Activated T-helper 17 cell treated with anti-CD3 and anti-CD28 coated beads, Interleukin-2, amount 50 U/mL, for 72 hours (primary cell): ENCODE results near the gene CLCN2. TPM values are rescaled to one million over a fixed set of nuclear protein-coding genes. Genes with fewer than 3 reads are reported as not detected.

Experiments used
- ATAC-seq: fragments of 150-1000 bp; cut with Tn5 transposase; replicated peaks from 2 replicates; pipeline ENCODE4 v1.10.0; 2021; ENCODE audit warnings: mild to moderate bottlenecking, moderate library complexity
- H3K27ac Mint-ChIP-seq: one replicate; pipeline ENCODE4 v1.8.0; 2022; ENCODE audit warnings: mixed read lengths
- H3K27me3 Mint-ChIP-seq: one replicate; pipeline ENCODE4 v1.8.0; 2022; ENCODE audit warnings: mixed read lengths
- H3K36me3 Mint-ChIP-seq: one replicate; pipeline ENCODE4 v1.8.0; 2022; ENCODE audit warnings: low read depth, mild to moderate bottlenecking, mixed read lengths
- H3K4me1 Mint-ChIP-seq: one replicate; pipeline ENCODE4 v1.8.0; 2022; ENCODE audit warnings: mixed read lengths
- H3K4me3 Mint-ChIP-seq: one replicate; pipeline ENCODE4 v1.8.0; 2022; ENCODE audit warnings: mild to moderate bottlenecking, mixed read lengths
- H3K9me3 Mint-ChIP-seq: one replicate; pipeline ENCODE4 v1.8.0; 2022; ENCODE audit warnings: mixed read lengths
- total RNA-seq, 2 donors: library from RNA; stranded (reverse); gene quantifications; one replicate each; pipeline ENCODE4 v1.2.3, GENCODE V29; 2022

CLCN2 gene
- total RNA-seq, 2 donors from 2014 or later: 9.5 to 13.7 TPM

DNA sequence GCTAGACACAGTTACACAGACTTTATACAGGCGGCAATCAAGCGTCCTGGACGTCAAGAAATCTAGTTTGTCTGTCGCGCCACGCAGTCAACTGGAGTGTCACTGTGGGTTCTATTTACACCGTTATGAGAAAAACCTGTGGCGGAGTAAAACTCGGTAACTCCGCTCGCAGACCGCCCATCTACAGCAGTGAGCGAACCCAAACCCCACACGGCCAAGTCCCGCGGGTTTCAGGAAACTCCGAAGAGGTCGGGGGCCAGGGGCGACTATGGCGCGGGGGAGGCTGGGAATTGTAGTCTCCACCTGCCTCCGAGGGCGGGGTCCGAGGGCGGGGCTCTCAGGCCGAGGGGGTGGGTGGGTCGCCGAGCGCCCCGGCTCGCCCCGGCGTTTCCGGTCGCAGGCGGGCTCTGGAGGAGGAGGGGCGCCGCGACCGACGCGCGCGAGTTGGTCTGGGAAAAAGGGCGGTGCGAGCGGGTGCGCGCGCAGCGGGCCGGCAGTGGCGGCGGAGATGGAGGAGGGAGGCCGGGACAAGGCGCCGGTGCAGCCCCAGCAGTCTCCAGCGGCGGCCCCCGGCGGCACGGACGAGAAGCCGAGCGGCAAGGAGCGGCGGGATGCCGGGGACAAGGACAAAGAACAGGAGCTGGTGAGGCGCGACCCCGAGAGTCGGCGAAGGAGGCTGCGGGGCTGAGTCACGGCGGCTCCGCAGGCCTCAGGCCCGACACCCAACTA is 62.5 kb downstream of the CLCN2 start, which contains the start of gene PSMD2:
PSMD2 (plus strand) TSS at position 483 of the 729 bp plus-strand sequence; CDS start at position 509, 26 bp downstream.
- H3K36me3 Mint-ChIP-seq: peaks cover 46% of the 10 kb centered on the region
- H3K27ac Mint-ChIP-seq: peak within 1 kb of the TSS; percentile 95
- no peaks in the 10 kb centered on the region for H3K27me3 Mint-ChIP-seq
- peak; percentile 95 for ATAC-seq
- no peaks in the 10 kb centered on the region for H3K9me3 Mint-ChIP-seq
- peaks cover 9% of the 10 kb centered on the region for H3K4me1 Mint-ChIP-seq
- peak within 1 kb of the TSS; percentile 98 for H3K4me3 Mint-ChIP-seq

DNA sequence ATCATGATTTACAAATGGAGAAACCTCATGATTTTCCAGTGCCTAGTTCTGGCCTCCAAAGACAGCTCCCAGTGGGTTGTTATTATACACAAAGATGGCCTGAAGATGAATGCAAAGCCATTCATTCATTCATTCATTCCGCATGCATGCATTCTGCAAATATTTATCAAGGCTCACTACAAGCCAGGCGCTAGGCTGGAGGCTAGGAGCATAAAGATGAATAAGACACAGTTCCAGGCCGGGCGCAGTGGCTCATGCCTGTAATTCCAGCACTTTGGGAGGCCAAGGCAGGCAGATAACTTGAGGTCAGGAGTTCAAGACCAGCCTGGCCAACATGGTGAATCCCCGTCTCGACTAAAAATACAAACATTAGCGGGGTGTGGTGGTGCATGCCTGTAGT is 64.8 kb downstream of the CLCN2 start:
- ATAC-seq: no peak
- H3K27ac Mint-ChIP-seq: no peak overlapping the region
- peaks cover 9% of the 10 kb centered on the region for H3K4me1 Mint-ChIP-seq
- H3K9me3 Mint-ChIP-seq: no peaks in the 10 kb centered on the region
- no peak overlapping the region for H3K4me3 Mint-ChIP-seq
- peaks cover 23% of the 10 kb centered on the region for H3K36me3 Mint-ChIP-seq
- no peaks in the 10 kb centered on the region for H3K27me3 Mint-ChIP-seq

Other genes starting within 250 kb of the CLCN2 start
- 10 to 100 TPM; 48.7 to 64.6 TPM for gene EIF2B5, start 226.2 kb downstream of the CLCN2 start, total RNA-seq
- 10 to 100 TPM; 40.3 to 42.5 TPM for gene DVL3, start 206.2 kb downstream of the CLCN2 start, total RNA-seq
- gene AP2M1, start 186.8 kb downstream of the CLCN2 start, total RNA-seq: 100 to 1,000 TPM; 206 to 244 TPM
- gene ABCF3, start 175.4 kb downstream of the CLCN2 start, total RNA-seq: 10 to 100 TPM; 75.5 to 93.5 TPM
- gene VWA5B2, start 132.0 kb downstream of the CLCN2 start, total RNA-seq: not detected
- 10 to 100 TPM; 33.4 to 49.9 TPM for gene ALG3, start 112.6 kb downstream of the CLCN2 start, total RNA-seq
- gene EEF1AKMT4, start 111.9 kb downstream of the CLCN2 start, total RNA-seq: 10 to 100 TPM in 1 of 2 donors, 1 to 10 TPM in 1; 8.0 to 13.6 TPM
- 1 to 10 TPM in 1 of 2 donors, under 1 TPM in 1; 0.64 to 1.2 TPM for gene CAMK2N2, start 100.1 kb downstream of the CLCN2 start, total RNA-seq
- gene ECE2, start 85.6 kb downstream of the CLCN2 start, total RNA-seq: not detected
- gene PSMD2, start 62.4 kb downstream of the CLCN2 start, total RNA-seq: 100 to 1,000 TPM; 143 to 311 TPM
- 100 to 1,000 TPM; 242 to 551 TPM for gene EIF4G1, start 47.0 kb downstream of the CLCN2 start, total RNA-seq
- gene FAM131A, start 24.0 kb downstream of the CLCN2 start, total RNA-seq: 1 to 10 TPM; 2.5 to 6.7 TPM
- 100 to 1,000 TPM; 156 to 183 TPM for gene POLR2H, start 105 bp upstream of the CLCN2 start, total RNA-seq
- gene THPO, start 16.6 kb upstream of the CLCN2 start, total RNA-seq: not detected
- gene CHRD, start 18.4 kb upstream of the CLCN2 start, total RNA-seq: under 1 TPM; 0.05 to 0.39 TPM
- gene EPHB3, start 200.2 kb upstream of the CLCN2 start, total RNA-seq: under 1 TPM in 1 of 2 donors, not detected in 1; 0.11 TPM